ENCODE results near the gene MMP13. TPM values are rescaled to one million over a fixed set of nuclear protein-coding genes. Genes with fewer than 3 reads are reported as not detected.
"Not testable (repeated sequence)": the region's sequence is repeated elsewhere in the genome, so short reads cannot be mapped to it uniquely, and the experiment has no call there.

Gene MMP13
- total and polyA plus RNA-seq, 9 of the 15 experiments (the other 6 are each of a cell fraction or from before 2014, with no cell fraction given) = not detected

GRCh38 chr11:102981324-102981910 lies 25.9 kb upstream of the MMP13 start:
- ChIA-PET POLR2A (no interaction called here), CTCF (ENCODE audit: low intra/inter-chr PET ratio) (no interaction called here)
- intact Hi-C loops (cut with micrococcal nuclease) (no loop called here), in situ Hi-C loops (cut with MboI) (no loop called here)
- H2AFZ ChIP-seq (ENCODE audit: low read depth, low read length) = no peak overlapping the region
- H3K36me3 ChIP-seq (ENCODE audit: control insufficient read depth, insufficient read depth, low read length) = no peaks in the 10 kb centered on the region
- no peak overlapping the region for H3K4me3 ChIP-seq
- no peak overlapping the region for H3K27ac ChIP-seq (ENCODE audit: extremely low read depth, low read depth, low read length)
- no peaks in the 10 kb centered on the region for H4K20me1 ChIP-seq (replicated peaks; ENCODE audit: control insufficient read depth, insufficient read depth, low read length)
- H3K4me1 ChIP-seq (replicated peaks in 1 of 2; ENCODE audit: control insufficient read depth in 2 of 2, insufficient read depth in 2 of 2, low read length in 2 of 2) = no peaks in the 10 kb centered on the region
- H3K9me1 ChIP-seq (ENCODE audit: control insufficient read depth, insufficient read depth, low read length) = no peaks in the 10 kb centered on the region
- no peak for TF ChIP-seq MED1 (CRISPR knock-in tag; IDR thresholded peaks at IDR 0.05; ENCODE audit: borderline replicate concordance)
- no peak overlapping the region for H3K4me2 ChIP-seq (ENCODE audit: insufficient read depth, low read length)
- DNase-seq (ENCODE audit: extremely low read depth in 1 of 4, low spot score in 3 of 4) (no peak), FAIRE-seq (no peak), ATAC-seq (no peak)
- H3K79me2 ChIP-seq (ENCODE audit: control insufficient read depth, insufficient read depth, low read length) = no peaks in the 10 kb centered on the region
- H3K9me3 ChIP-seq (replicated peaks; ENCODE audit: control insufficient read depth, insufficient read depth, low read depth, low read length) = no peaks in the 10 kb centered on the region
- BruUV-seq (replicated peaks) = no TSS peak
- H3K27me3 ChIP-seq (ENCODE audit: control insufficient read depth in 2 of 2, insufficient read depth in 2 of 2, low read length in 2 of 2) = no peaks in the 10 kb centered on the region
- no peak overlapping the region for H3K9ac ChIP-seq (ENCODE audit: insufficient read depth in 1 of 2, low read depth in 2 of 2, low read length in 2 of 2)

GRCh38 chr11:102974552-102975280 lies 19.2 kb upstream of the MMP13 start:
- no peak overlapping the region for H3K27ac ChIP-seq (ENCODE audit: extremely low read depth, low read depth, low read length)

GRCh38 chr11:102973698-102974097 lies 18.2 kb upstream of the MMP13 start:
- BruUV-seq (replicated peaks); H3K4me2 ChIP-seq (ENCODE audit: insufficient read depth, low read length); H3K79me2 ChIP-seq (ENCODE audit: control insufficient read depth, insufficient read depth, low read length); POLR2A ChIA-PET; CTCF ChIA-PET (ENCODE audit: low intra/inter-chr PET ratio); H4K20me1 ChIP-seq (replicated peaks; ENCODE audit: control insufficient read depth, insufficient read depth, low read length); H3K27me3 ChIP-seq (ENCODE audit: control insufficient read depth in 2 of 2, insufficient read depth in 2 of 2, low read length in 2 of 2); DNase-seq (ENCODE audit: extremely low read depth in 1 of 4, low spot score in 3 of 4); H3K9me3 ChIP-seq (replicated peaks; ENCODE audit: control insufficient read depth, insufficient read depth, low read depth, low read length); H3K9me1 ChIP-seq (ENCODE audit: control insufficient read depth, insufficient read depth, low read length); H2AFZ ChIP-seq (ENCODE audit: low read depth, low read length); in situ Hi-C loops (cut with MboI); intact Hi-C loops (cut with micrococcal nuclease); ATAC-seq; H3K36me3 ChIP-seq (ENCODE audit: control insufficient read depth, insufficient read depth, low read length); H3K4me3 ChIP-seq; FAIRE-seq; H3K4me1 ChIP-seq (replicated peaks in 1 of 2; ENCODE audit: control insufficient read depth in 2 of 2, insufficient read depth in 2 of 2, low read length in 2 of 2); H3K27ac ChIP-seq (ENCODE audit: extremely low read depth, low read depth, low read length); H3K9ac ChIP-seq (ENCODE audit: insufficient read depth in 1 of 2, low read depth in 2 of 2, low read length in 2 of 2): not testable (repeated sequence)
- 0% methylated on average over 2 of the region's 2 CpGs for WGBS (ENCODE audit: insufficient coverage, low coverage, missing lambda C conversion rate)

More at GRCh38 chr11:102974552-102975280, 19.2 kb upstream of the MMP13 start:
- H3K4me1 ChIP-seq (replicated peaks in 1 of 2; ENCODE audit: control insufficient read depth in 2 of 2, insufficient read depth in 2 of 2, low read length in 2 of 2) = no peaks in the 10 kb centered on the region
- no peaks in the 10 kb centered on the region for H3K9me1 ChIP-seq (ENCODE audit: control insufficient read depth, insufficient read depth, low read length)
- H3K9me3 ChIP-seq (replicated peaks; ENCODE audit: control insufficient read depth, insufficient read depth, low read depth, low read length) = no peaks in the 10 kb centered on the region
- ATAC-seq (no peak), FAIRE-seq (no peak), DNase-seq (ENCODE audit: extremely low read depth in 1 of 4, low spot score in 3 of 4) (no peak)
- intact Hi-C loops (cut with micrococcal nuclease) = no loop called here
- H3K4me2 ChIP-seq (ENCODE audit: insufficient read depth, low read length) = no peak overlapping the region
- H3K27me3 ChIP-seq (ENCODE audit: control insufficient read depth in 2 of 2, insufficient read depth in 2 of 2, low read length in 2 of 2) = no peaks in the 10 kb centered on the region
- no peak overlapping the region for H2AFZ ChIP-seq (ENCODE audit: low read depth, low read length)
- no TSS peak for BruUV-seq (replicated peaks)
- WGBS (ENCODE audit: insufficient coverage, low coverage, missing lambda C conversion rate) = 0% methylated on average over 5 of the region's 5 CpGs
- ChIA-PET POLR2A (no interaction called here), CTCF (ENCODE audit: low intra/inter-chr PET ratio) (no interaction called here)
- TF ChIP-seq FOXP1 (CRISPR knock-in tag; IDR thresholded peaks at IDR 0.05) (no peak), TAF9B (IDR thresholded peaks at IDR 0.05; ENCODE audit: partially characterized antibody) (no peak), ZNF830 (CRISPR knock-in tag; IDR thresholded peaks at IDR 0.05) (no peak), FOXK2 (conservative IDR thresholded peaks at IDR 0.05 in 1 of 2, IDR thresholded peaks at IDR 0.05 in 1 of 2; ENCODE audit: low read depth in 2 of 2) (no peak), BDP1 (IDR thresholded peaks at IDR 0.05; ENCODE audit: insufficient read depth, insufficient read length) (no peak), HNRNPH1 (optimal IDR thresholded peaks at IDR 0.05; ENCODE audit: low read depth, low read length) (no peak), U2AF2 (optimal IDR thresholded peaks at IDR 0.05; ENCODE audit: low read depth, low read length) (no peak), KLF6 (CRISPR knock-in tag; IDR thresholded peaks at IDR 0.05; ENCODE audit: borderline replicate concordance) (no peak), ZBTB1 (CRISPR knock-in tag; IDR thresholded peaks at IDR 0.05; ENCODE audit: borderline replicate concordance, low read depth) (no peak), PTTG1 (tag; IDR thresholded peaks at IDR 0.05; ENCODE audit: low read depth) (no peak), RBFOX2 (IDR thresholded peaks at IDR 0.05; ENCODE audit: low read depth, low read length) (no peak), NR1H2 (CRISPR knock-in tag; IDR thresholded peaks at IDR 0.05) (no peak)
- H4K20me1 ChIP-seq (replicated peaks; ENCODE audit: control insufficient read depth, insufficient read depth, low read length) = no peaks in the 10 kb centered on the region
- H3K4me3 ChIP-seq = no peak overlapping the region
- H3K9ac ChIP-seq (ENCODE audit: insufficient read depth in 1 of 2, low read depth in 2 of 2, low read length in 2 of 2) = no peak overlapping the region
- H3K79me2 ChIP-seq (ENCODE audit: control insufficient read depth, insufficient read depth, low read length) = no peaks in the 10 kb centered on the region
- in situ Hi-C loops (cut with MboI) = no loop called here
- no peaks in the 10 kb centered on the region for H3K36me3 ChIP-seq (ENCODE audit: control insufficient read depth, insufficient read depth, low read length)

Data from K562 (cell line).